ENCODE data around the gene ZNF544.

ZNF544 gene

DNA sequence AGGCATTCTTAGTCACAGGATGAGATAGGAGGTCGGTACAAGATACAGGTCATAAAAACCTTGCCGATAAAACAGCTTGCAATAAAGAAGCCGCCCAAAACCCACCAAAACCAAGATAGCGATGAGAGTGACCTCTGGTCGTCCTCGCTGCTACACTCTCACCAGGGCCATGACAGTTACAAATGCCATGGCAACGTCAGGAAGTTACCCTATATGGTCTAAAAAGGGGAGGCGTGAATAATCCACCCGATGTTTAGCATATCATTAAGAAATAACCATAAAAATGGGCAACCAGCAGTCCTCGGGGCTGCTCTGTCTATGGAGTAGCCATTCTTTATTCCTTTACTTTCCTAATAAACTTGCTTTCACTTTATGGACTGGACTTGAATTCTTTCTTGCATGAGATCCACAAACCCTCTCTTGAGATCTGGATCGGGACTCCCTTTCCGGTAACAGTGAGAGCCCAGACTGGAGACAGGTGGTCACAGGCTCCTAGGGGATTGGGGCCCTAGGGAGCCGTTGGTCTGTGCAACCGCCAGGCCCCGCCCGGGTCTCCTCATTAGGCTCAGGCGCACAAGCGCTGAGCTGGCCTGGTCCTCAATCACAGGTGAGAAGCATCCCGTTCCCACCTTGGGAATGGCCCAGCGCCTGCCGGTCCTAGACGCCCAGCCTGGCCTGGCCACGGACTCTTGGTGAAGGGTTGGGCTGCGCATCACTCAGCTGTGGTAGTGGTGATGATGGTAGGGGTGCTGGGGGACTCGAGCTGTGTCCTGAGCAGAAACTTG lies 10.9 kb upstream of the ZNF544 start:
- no peak for DNase-seq (ENCODE audit: low read depth)
- in situ Hi-C loops (cut with HindIII; ENCODE audit: low sequenced_read_pairs), result no loop called here
- TF ChIP-seq, protein P1, sequence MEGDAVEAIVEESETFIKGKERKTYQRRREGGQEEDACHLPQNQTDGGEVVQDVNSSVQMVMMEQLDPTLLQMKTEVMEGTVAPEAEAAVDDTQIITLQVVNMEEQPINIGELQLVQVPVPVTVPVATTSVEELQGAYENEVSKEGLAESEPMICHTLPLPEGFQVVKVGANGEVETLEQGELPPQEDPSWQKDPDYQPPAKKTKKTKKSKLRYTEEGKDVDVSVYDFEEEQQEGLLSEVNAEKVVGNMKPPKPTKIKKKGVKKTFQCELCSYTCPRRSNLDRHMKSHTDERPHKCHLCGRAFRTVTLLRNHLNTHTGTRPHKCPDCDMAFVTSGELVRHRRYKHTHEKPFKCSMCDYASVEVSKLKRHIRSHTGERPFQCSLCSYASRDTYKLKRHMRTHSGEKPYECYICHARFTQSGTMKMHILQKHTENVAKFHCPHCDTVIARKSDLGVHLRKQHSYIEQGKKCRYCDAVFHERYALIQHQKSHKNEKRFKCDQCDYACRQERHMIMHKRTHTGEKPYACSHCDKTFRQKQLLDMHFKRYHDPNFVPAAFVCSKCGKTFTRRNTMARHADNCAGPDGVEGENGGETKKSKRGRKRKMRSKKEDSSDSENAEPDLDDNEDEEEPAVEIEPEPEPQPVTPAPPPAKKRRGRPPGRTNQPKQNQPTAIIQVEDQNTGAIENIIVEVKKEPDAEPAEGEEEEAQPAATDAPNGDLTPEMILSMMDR (IDR thresholded peaks at IDR 0.05; ENCODE audit: low read depth, low read length, missing control alignments), result no peak
- H3K4me3 ChIP-seq (ENCODE audit: low read depth, low read length), result no peak overlapping the region

DNA sequence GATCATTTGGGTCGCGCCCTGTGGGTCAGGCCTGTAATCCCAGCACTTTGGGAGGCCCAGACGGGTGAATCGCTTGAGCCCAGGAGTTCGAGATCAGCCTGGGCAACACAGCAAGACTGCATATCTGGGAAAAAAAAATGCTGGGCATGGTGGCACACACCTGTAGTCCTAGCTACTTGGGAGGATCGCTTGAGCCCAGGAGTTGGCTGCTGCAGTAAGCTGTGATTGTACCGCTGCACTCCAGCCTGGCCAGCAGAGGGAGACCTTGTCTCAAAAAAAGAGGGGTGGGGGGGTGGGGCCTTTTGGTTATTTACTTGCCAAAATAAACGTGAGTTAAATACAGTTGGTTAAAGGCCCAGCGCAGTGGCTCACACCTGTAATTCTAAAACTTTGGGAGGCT lies 9.8 kb upstream of the ZNF544 start:
- TF ChIP-seq, protein P1 (IDR thresholded peaks at IDR 0.05; ENCODE audit: low read depth, low read length, missing control alignments), result no peak
- in situ Hi-C loops (cut with HindIII; ENCODE audit: low sequenced_read_pairs), result no loop called here
- no peak overlapping the region for H3K4me3 ChIP-seq (ENCODE audit: low read depth, low read length)
- DNase-seq (ENCODE audit: low read depth), result no peak

DNA sequence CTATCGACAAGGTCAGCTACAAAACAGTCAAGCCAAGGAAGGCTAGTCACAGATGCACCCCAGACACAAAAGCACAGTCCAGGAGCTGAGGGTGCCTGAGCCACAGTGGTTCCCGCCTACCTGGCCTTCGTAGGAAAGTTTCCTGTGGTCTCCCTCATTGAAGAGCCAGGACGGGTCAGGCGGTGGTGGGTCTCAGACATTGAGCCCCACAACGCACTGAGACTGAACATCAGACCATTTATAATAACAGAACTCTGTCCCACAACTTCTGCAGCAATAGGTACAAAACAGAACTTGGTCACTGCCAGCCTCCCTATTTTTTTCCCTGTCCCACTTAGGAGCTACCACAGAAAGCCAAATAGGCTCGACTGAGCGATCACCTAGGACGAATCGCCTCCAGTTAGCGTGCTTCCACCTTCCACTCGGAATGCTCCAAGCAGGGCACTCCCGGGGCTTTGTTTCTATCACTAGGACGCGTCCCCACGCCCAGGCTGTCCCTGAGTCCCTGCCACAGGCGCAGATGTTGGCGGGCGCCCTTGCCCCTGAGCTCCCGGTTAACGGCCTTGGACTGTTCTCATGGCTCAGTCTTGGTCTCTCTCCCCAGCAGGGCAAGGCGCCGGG lies 640 bp upstream of the ZNF544 start:
- TF ChIP-seq, protein P1 (IDR thresholded peaks at IDR 0.05; ENCODE audit: low read depth, low read length, missing control alignments), result no peak
- DNase-seq (ENCODE audit: low read depth), result no peak
- H3K4me3 ChIP-seq (ENCODE audit: low read depth, low read length), result peak overlapping the region; percentile 76
- in situ Hi-C loops (cut with HindIII; ENCODE audit: low sequenced_read_pairs), result loop anchor here (5.0 kb wide), 2 partner anchors 34 to 69 kb away; no protein-coding TSS in a partner anchor

DNA sequence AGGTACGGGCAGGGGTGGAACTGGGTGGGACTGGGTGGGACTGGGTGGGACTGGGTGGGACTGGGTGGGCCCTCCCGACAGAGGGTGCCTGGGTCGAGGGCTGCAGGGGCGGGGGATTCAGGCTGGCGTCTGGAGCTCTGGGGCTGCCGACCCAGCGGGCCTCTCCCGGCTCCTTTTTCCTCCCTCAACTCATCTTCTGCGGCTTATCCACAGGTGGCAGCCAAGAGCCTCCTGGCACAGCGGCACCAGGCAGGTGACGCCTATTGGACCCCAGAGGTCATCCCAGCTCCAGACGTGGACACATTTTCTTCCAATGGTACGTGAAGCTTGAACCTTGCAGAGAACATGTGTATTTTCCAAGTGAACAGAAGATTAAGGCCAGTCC lies 533 bp downstream of the ZNF544 start:
- peak overlapping the region; percentile 76 for H3K4me3 ChIP-seq (ENCODE audit: low read depth, low read length)
- TF ChIP-seq, protein P1 (IDR thresholded peaks at IDR 0.05; ENCODE audit: low read depth, low read length, missing control alignments), result peak; percentile 18
- DNase-seq (ENCODE audit: low read depth), result no peak
- in situ Hi-C loops (cut with HindIII; ENCODE audit: low sequenced_read_pairs), result loop anchor here (5.0 kb wide), 2 partner anchors 33 to 68 kb away; no protein-coding TSS in a partner anchor

DNA sequence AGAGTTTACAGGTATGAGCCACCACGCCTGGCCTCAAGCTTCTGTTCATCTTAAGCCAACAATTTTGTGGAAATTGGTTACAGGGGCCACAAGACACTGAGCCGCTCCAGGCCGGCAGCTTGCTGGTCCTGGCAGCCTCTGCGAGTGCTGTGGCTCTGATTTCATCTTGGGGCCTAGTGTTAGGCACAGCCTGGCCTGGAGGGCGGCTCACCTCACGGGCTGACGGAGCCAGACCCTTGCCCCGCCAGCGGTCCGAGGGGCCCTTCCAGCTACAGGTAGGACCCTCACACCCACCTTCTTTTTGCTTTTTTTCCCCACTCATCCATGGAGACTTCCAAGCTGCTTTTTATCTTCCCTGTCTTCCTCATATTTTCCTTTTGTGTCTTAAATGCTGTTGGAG lies 8.6 kb downstream of the ZNF544 start:
- no peak overlapping the region for H3K4me3 ChIP-seq (ENCODE audit: low read depth, low read length)
- DNase-seq (ENCODE audit: low read depth), result no peak
- TF ChIP-seq, protein P1 (IDR thresholded peaks at IDR 0.05; ENCODE audit: low read depth, low read length, missing control alignments), result no peak
- in situ Hi-C loops (cut with HindIII; ENCODE audit: low sequenced_read_pairs), result no loop called here

DNA sequence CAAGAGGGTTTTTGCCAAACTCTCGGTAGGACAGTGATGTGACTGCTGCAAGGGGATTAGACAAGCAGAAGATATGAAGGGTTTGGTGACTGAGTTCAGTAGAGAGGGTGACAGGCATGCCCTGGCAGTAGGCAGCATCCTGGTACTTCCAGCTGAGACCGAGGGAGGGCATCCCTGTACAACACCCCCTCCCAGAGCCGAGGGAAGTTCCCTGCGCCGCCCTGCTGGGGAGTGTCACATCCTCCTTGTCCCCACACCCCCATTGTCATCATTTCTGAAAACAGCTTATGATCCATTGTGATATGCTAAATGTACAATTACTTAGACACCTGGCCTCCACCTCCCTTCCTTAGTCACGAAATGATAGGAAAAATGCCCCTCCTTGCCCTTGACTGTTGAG lies 14.6 kb downstream of the ZNF544 start:
- in situ Hi-C loops (cut with HindIII; ENCODE audit: low sequenced_read_pairs), result no loop called here

More for the DNA sequence above, 14.6 kb downstream of the ZNF544 start:
- TF ChIP-seq, protein P1 (IDR thresholded peaks at IDR 0.05; ENCODE audit: low read depth, low read length, missing control alignments), result no peak
- H3K4me3 ChIP-seq (ENCODE audit: low read depth, low read length), result no peak overlapping the region
- DNase-seq (ENCODE audit: low read depth), result no peak
